H9 (cell line): ENCODE measurements around the gene MAP1S. TPM values are rescaled to one million over a fixed set of nuclear protein-coding genes. Genes with fewer than 3 reads are reported as not detected.

ENCODE experiments used
- DNase-seq: peaks from one replicate; pipeline ENCODE4 v3.0.0-alpha.2; 2017
- H2AFZ ChIP-seq: one replicate; pipeline ENCODE4 v1.6.1; 2013; ENCODE audit warnings: mild to moderate bottlenecking, low read length, control low read depth, moderate library complexity
- H2AK5ac ChIP-seq: 2 replicates; pipeline ENCODE4 v1.6.1; 2013; ENCODE audit warnings: low read length, control low read depth, mixed read lengths; ENCODE audit not compliant: insufficient read length
- H2BK120ac ChIP-seq: one replicate; pipeline ENCODE4 v1.6.1; 2013; ENCODE audit warnings: low read depth, mild to moderate bottlenecking, low read length, control low read depth, inconsistent platforms; ENCODE audit not compliant: poor library complexity, severe bottlenecking
- H2BK12ac ChIP-seq: 2 replicates; pipeline ENCODE4 v1.6.1; 2013; ENCODE audit warnings: low read length, control low read depth, mixed read lengths, low read depth; ENCODE audit not compliant: insufficient read length
- H2BK15ac ChIP-seq: 2 replicates; pipeline ENCODE4 v1.6.1; 2013; ENCODE audit warnings: low read depth, low read length, control low read depth
- H2BK20ac ChIP-seq: one replicate; pipeline ENCODE4 v1.6.1; 2013; ENCODE audit warnings: low read depth, mild to moderate bottlenecking, low read length, control low read depth, inconsistent platforms; ENCODE audit not compliant: poor library complexity, severe bottlenecking
- H2BK5ac ChIP-seq: 2 replicates; pipeline ENCODE4 v1.6.1; 2013; ENCODE audit warnings: low read length, control low read depth, mixed read lengths; ENCODE audit not compliant: insufficient read length
- H3K14ac ChIP-seq: 2 replicates; pipeline ENCODE4 v1.6.1; 2013; ENCODE audit warnings: low read length, control low read depth; ENCODE audit not compliant: insufficient read depth
- H3K18ac ChIP-seq: 2 replicates; pipeline ENCODE4 v1.6.1; 2013; ENCODE audit warnings: low read depth, mild to moderate bottlenecking, mixed read lengths, low read length, control low read depth; ENCODE audit not compliant: insufficient read length
- H3K23ac ChIP-seq: 2 replicates; pipeline ENCODE4 v1.6.1; 2013; ENCODE audit warnings: low read length, control low read depth, mixed read lengths, low read depth; ENCODE audit not compliant: insufficient read length
- H3K23me2 ChIP-seq: 2 replicates; pipeline ENCODE4 v1.6.1; 2013; ENCODE audit warnings: low read depth, mild to moderate bottlenecking, mixed read lengths, low read length, control low read depth; ENCODE audit not compliant: insufficient read length, poor library complexity, severe bottlenecking
- H3K27ac ChIP-seq: 2 replicates; pipeline ENCODE4 v1.5.1; 2013; ENCODE audit warnings: low read length, control low read depth, mixed read lengths, low read depth; ENCODE audit not compliant: insufficient read length
- H3K27me3 ChIP-seq: 2 replicates; pipeline ENCODE4 v1.6.1; 2013; ENCODE audit warnings: low read length, control low read depth, inconsistent platforms; ENCODE audit not compliant: insufficient read depth
- H3K4ac ChIP-seq: 2 replicates; pipeline ENCODE4 v1.6.1; 2013; ENCODE audit warnings: low read depth, mild to moderate bottlenecking, control low read depth, inconsistent platforms, low read length, moderate library complexity
- H3K4me1 ChIP-seq: 2 replicates; pipeline ENCODE4 v1.6.1; 2013; ENCODE audit warnings: low read length, control low read depth, inconsistent platforms; ENCODE audit not compliant: insufficient read depth
- H3K4me2 ChIP-seq: 2 replicates; pipeline ENCODE4 v1.6.1; 2013; ENCODE audit warnings: low read length, control low read depth, mixed read lengths; ENCODE audit not compliant: insufficient read length, insufficient read depth
- H3K56ac ChIP-seq: 2 replicates; pipeline ENCODE4 v1.6.1; 2013; ENCODE audit warnings: low read depth, mild to moderate bottlenecking, mixed read lengths, low read length, control low read depth; ENCODE audit not compliant: insufficient read length
- H3K79me1 ChIP-seq: 2 replicates; pipeline ENCODE4 v1.6.1; 2013; ENCODE audit warnings: low read depth, mild to moderate bottlenecking, moderate library complexity, low read length, control low read depth, inconsistent platforms; ENCODE audit not compliant: insufficient read depth, poor library complexity, severe bottlenecking
- H3K79me2 ChIP-seq: 2 replicates; pipeline ENCODE4 v1.6.1; 2013; ENCODE audit warnings: low read length, control low read depth, inconsistent platforms; ENCODE audit not compliant: insufficient read depth
- H3K9ac ChIP-seq: 2 replicates; pipeline ENCODE4 v1.6.1; 2013; ENCODE audit warnings: low read length, control low read depth, mixed read lengths; ENCODE audit not compliant: insufficient read length; ENCODE audit errors: extremely low read depth
- H3K9me3 ChIP-seq: one replicate; pipeline ENCODE4 v1.6.1; 2013; ENCODE audit warnings: low read depth, low read length, inconsistent platforms; ENCODE audit not compliant: control insufficient read depth
- H3T11ph ChIP-seq: one replicate; pipeline ENCODE4 v1.6.1; 2013; ENCODE audit warnings: mild to moderate bottlenecking, low read length, control low read depth, inconsistent platforms
- H4K20me1 ChIP-seq: one replicate; pipeline ENCODE4 v1.6.1; 2013; ENCODE audit not compliant: control insufficient read depth, insufficient read length, insufficient read depth
- H4K5ac ChIP-seq: 2 replicates; pipeline ENCODE4 v1.6.1; 2013; ENCODE audit warnings: low read depth, mild to moderate bottlenecking, mixed read lengths, low read length, control low read depth; ENCODE audit not compliant: insufficient read length
- H4K8ac ChIP-seq: replicated peaks from 2 replicates; pipeline ENCODE4 v1.6.1; 2013; ENCODE audit warnings: low read length, control low read depth, mixed read lengths, low read depth; ENCODE audit not compliant: insufficient read length
- H4K91ac ChIP-seq: 2 replicates; pipeline ENCODE4 v1.6.1; 2013; ENCODE audit warnings: low read depth, mild to moderate bottlenecking, moderate library complexity, mixed read lengths, low read length, control low read depth; ENCODE audit not compliant: insufficient read length
- H3K27ac Mint-ChIP-seq, 3 experiments: 2 replicates in 2 of 3; 3 replicates in 1 of 3; pipeline ENCODE4 v1.8.0; 2020 to 2021; ENCODE audit warnings: mixed read lengths in 3 of 3, mild to moderate bottlenecking in 1 of 3, moderate library complexity in 1 of 3
- H3K27me3 Mint-ChIP-seq: 2 replicates; pipeline ENCODE4 v1.8.0; 2021; ENCODE audit warnings: low read depth, mild to moderate bottlenecking, moderate library complexity, mixed read lengths
- H3K36me3 Mint-ChIP-seq, 3 experiments: 2 replicates in 2 of 3; 3 replicates in 1 of 3; pipeline ENCODE4 v1.8.0; 2020 to 2021; ENCODE audit warnings: low read depth in 3 of 3, mixed read lengths in 3 of 3; ENCODE audit not compliant: insufficient read depth in 1 of 3
- H3K4me1 Mint-ChIP-seq, 2 experiments: 2 replicates each; pipeline ENCODE4 v1.8.0; 2020; ENCODE audit warnings: mixed read lengths in 2 of 2
- H3K4me3 Mint-ChIP-seq, 2 experiments: 2 replicates in 1 of 2; 3 replicates in 1 of 2; pipeline ENCODE4 v1.8.0; 2020 to 2021; ENCODE audit warnings: mild to moderate bottlenecking in 2 of 2, mixed read lengths in 2 of 2, moderate library complexity in 1 of 2
- H3K9me3 Mint-ChIP-seq, 2 experiments: 2 replicates in 1 of 2; 3 replicates in 1 of 2; pipeline ENCODE4 v1.8.0; 2020; ENCODE audit warnings: mild to moderate bottlenecking in 2 of 2, mixed read lengths in 2 of 2, moderate library complexity in 1 of 2
- WGBS: extraction: QIAGEN DNeasy Blood & Tissue Kit; methylation state at CpG from one replicate; pipeline ENCODE4 v1.1.7; 2013; ENCODE audit warnings: missing lambda C conversion rate, low lambda C conversion rate, mixed read lengths; ENCODE audit not compliant: insufficient read length; ENCODE audit errors: extremely low coverage; 5-methylcytosine and 5-hydroxymethylcytosine counted together
- total RNA-seq: library from RNA; stranded (reverse); gene quantifications from 2 replicates; pipeline ENCODE4 v1.2.1, GENCODE V29; 2021
- TF ChIP-seq, protein P1 (sequence below): fragments of 200-600 bp; sonication (generic); conservative IDR thresholded peaks from 3 replicates; pipeline ENCODE4 v1.8.0; 2021; ENCODE audit warnings: antibody characterized with exemption, mild to moderate bottlenecking

The MAP1S gene
- total RNA-seq, 1 experiment from 2014 or later, result 160 TPM

DNA sequence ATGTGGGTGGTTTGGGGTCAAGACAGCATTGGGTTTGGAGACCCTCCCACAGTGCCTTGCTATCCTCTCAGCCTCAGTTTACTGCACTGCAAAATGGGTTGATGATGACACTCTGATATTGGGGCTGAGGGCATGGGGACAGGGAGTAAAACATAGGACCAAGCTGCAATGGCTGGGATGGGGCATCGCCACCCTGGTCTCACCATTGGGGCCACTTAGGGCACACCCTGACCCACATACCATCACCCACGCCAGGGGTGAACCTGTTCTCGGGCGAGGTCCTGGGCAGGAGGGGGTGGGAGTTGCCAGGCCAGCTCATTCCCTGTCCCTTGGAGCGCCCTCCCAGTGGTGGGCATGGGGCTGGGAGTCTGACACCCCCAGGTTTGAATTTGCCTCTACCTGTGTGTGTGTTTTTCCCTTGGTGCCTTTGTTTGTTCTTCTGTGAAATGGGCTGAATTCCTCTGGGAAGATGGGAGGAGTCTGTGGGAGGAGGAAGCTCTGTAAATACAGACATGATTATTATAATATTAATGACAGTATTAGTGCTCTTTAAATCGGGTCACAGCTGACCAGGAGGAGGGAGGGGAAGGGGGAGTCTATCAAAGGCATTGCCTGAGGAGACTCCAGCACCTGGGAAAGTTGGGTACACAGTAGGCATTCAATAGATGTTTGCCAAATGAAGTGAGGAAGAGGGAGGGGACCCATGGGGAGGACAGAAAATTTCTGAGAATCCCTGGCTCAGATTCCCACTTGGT, 29.8 kb downstream of the MAP1S start:
- H2BK5ac ChIP-seq, result no peak overlapping the region
- H3K4me1 ChIP-seq, result no peaks in the 10 kb centered on the region
- no peak overlapping the region for H4K91ac ChIP-seq
- no peak overlapping the region for H3K4ac ChIP-seq
- no peak overlapping the region for H2BK12ac ChIP-seq
- no peak overlapping the region for H3K23ac ChIP-seq
- no peak overlapping the region for H2BK20ac ChIP-seq
- no peak overlapping the region for H2AK5ac ChIP-seq
- no peaks in the 10 kb centered on the region for H3K27me3 ChIP-seq
- H4K20me1 ChIP-seq, result no peaks in the 10 kb centered on the region
- Mint-ChIP-seq H3K36me3 (no peaks in the 10 kb centered on the region), H3K4me1 (peaks cover 0 to 25% of the 10 kb centered on the region in 2 experiments), H3K27me3 (no peaks in the 10 kb centered on the region; the same call in 1 of the 2 replicates), H3K9me3 (no peaks in the 10 kb centered on the region), H3K4me3 (peak overlapping the region; percentile 54 to 77), H3K27ac (no peak overlapping the region)
- WGBS, result no CpG with 5 or more reads among the region's 6 CpGs
- no peak overlapping the region for H2BK120ac ChIP-seq
- TF ChIP-seq, protein P1, sequence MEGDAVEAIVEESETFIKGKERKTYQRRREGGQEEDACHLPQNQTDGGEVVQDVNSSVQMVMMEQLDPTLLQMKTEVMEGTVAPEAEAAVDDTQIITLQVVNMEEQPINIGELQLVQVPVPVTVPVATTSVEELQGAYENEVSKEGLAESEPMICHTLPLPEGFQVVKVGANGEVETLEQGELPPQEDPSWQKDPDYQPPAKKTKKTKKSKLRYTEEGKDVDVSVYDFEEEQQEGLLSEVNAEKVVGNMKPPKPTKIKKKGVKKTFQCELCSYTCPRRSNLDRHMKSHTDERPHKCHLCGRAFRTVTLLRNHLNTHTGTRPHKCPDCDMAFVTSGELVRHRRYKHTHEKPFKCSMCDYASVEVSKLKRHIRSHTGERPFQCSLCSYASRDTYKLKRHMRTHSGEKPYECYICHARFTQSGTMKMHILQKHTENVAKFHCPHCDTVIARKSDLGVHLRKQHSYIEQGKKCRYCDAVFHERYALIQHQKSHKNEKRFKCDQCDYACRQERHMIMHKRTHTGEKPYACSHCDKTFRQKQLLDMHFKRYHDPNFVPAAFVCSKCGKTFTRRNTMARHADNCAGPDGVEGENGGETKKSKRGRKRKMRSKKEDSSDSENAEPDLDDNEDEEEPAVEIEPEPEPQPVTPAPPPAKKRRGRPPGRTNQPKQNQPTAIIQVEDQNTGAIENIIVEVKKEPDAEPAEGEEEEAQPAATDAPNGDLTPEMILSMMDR, result no peak
- H3K18ac ChIP-seq, result no peak overlapping the region
- no peak overlapping the region for H3K56ac ChIP-seq
- no peak for DNase-seq
- no peak overlapping the region for H2BK15ac ChIP-seq
- no peaks in the 10 kb centered on the region for H3K9me3 ChIP-seq
- H4K8ac ChIP-seq, result no peak overlapping the region
- no peak overlapping the region for H3K9ac ChIP-seq
- peaks cover 5% of the 10 kb centered on the region for H3K23me2 ChIP-seq
- no peak overlapping the region for H3T11ph ChIP-seq
- no peaks in the 10 kb centered on the region; the same call in 1 of the 2 replicates for H3K79me2 ChIP-seq
- H4K5ac ChIP-seq, result no peak overlapping the region
- H2AFZ ChIP-seq, result no peak overlapping the region
- no peak overlapping the region for H3K4me2 ChIP-seq
- peak overlapping the region; percentile 16 for H3K27ac ChIP-seq
- H3K14ac ChIP-seq, result no peak overlapping the region
- no peaks in the 10 kb centered on the region for H3K79me1 ChIP-seq
